Cardiac muscle cell (in vitro differentiated cells and primary cell): ENCODE data around the gene TMA7. TPM values are rescaled to one million over a fixed set of nuclear protein-coding genes. Genes with fewer than 3 reads are reported as not detected.
A peak's percentile ranks its signal among the peaks of the same experiment; 100 is the strongest.

ENCODE experiments used
- DNase-seq, 2 donors: peaks; one replicate each; pipeline versions ENCODE4 v3.0.0 to v3.0.0-alpha.2; 2010 to 2017; ENCODE audit warnings: low read depth in 1 of 2, low spot score in 1 of 2
- H3K27ac ChIP-seq: fragments of 200-600 bp; sonication (generic); 2 replicates; pipeline ENCODE4 v1.5.1; 2016
- H3K27me3 ChIP-seq: fragments of 200-600 bp; sonication (generic); 2 replicates; pipeline ENCODE4 v1.6.0; 2016; ENCODE audit warnings: control low read depth
- H3K36me3 ChIP-seq: fragments of 200-600 bp; sonication (generic); 2 replicates; pipeline ENCODE4 v1.5.1; 2016; ENCODE audit warnings: control low read depth
- H3K4me1 ChIP-seq: fragments of 200-600 bp; sonication (generic); 2 replicates; pipeline ENCODE4 v1.8.1; 2017; ENCODE audit warnings: low read depth, mild to moderate bottlenecking, mixed run types
- H3K4me3 ChIP-seq: fragments of 200-600 bp; sonication (generic); 2 replicates; pipeline ENCODE4 v1.5.1; 2016; ENCODE audit warnings: mild to moderate bottlenecking
- H3K9me3 ChIP-seq: fragments of 200-600 bp; sonication (generic); 2 replicates; pipeline ENCODE4 v1.5.1; 2017; ENCODE audit warnings: low read depth, mild to moderate bottlenecking, control low read depth
- polyA plus RNA-seq: library from polyadenylated mRNA; unstranded; fragments of >200 nt; fragmentation: Nextera tagmentation; extraction: Ambion mirVana; gene quantifications from 2 replicates; pipeline ENCODE4 v1.2.1, GENCODE V29; 2016
- total RNA-seq: library from RNA; depleted of rRNA; stranded (reverse); fragments of >200 nt; gene quantifications from 2 replicates; pipeline ENCODE4 v1.2.3, GENCODE V29; 2016
- TF ChIP-seq, protein P1 (sequence below): IDR thresholded peaks from 2 replicates; pipeline ENCODE4 v1.5.1; 2012; ENCODE audit warnings: low read depth, mild to moderate bottlenecking, low read length

The TMA7 gene
- total RNA-seq (172 and 395 TPM in 2 replicates), polyA plus RNA-seq (517 and 609 TPM in 2 replicates)

DNA sequence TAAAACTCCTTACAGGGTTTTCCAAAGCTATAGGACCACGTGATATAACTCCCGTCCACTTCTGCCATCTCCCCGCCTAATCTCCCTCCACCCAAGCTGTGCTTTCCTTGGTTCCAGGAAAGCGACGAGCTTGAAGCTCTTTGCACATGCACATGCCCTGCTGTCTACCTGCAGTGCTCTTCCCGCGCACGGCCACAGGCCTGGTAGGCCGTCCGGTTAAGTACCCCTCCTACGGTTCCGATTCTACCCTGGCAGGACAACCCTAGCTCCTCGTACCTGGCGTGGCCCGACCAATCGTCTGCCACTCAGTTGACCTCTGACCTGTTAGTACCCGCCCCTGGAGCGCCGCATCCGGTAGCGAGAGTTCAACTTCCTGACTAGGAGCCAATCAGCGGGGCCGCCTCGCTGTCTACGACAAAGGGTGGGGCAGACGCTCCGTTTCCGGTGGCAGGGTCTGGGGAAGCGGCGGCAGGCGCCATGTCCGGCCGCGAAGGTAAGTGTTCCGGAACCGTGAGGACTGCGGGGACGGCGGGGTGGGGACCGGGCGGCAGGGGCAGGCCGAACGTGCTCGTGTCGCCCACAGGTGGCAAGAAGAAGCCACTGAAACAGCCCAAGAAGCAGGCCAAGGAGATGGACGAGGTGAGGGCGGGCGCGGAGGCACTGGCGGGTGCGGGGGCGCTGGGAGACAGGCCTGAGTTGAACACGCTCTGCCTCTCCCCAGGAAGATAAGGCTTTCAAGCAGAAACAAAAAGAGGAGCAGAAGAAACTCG lies at the start of gene TMA7, which contains the start of gene CCDC51:
TSS of gene TMA7 (plus strand) at position 438 of the 770 bp plus-strand sequence. CDS start at position 478, 40 bp downstream.
TSS of gene CCDC51 (minus strand) at position 300 of the 770 bp plus-strand sequence. CDS start 4,991 bp downstream, outside the sequence.
- DNase-seq, result peak; percentile 96 to 98
- peak within 1 kb of the TSS; percentile 84 for H3K27ac ChIP-seq
- H3K9me3 ChIP-seq, result no peaks in the 10 kb centered on the region
- TF ChIP-seq, protein P1, sequence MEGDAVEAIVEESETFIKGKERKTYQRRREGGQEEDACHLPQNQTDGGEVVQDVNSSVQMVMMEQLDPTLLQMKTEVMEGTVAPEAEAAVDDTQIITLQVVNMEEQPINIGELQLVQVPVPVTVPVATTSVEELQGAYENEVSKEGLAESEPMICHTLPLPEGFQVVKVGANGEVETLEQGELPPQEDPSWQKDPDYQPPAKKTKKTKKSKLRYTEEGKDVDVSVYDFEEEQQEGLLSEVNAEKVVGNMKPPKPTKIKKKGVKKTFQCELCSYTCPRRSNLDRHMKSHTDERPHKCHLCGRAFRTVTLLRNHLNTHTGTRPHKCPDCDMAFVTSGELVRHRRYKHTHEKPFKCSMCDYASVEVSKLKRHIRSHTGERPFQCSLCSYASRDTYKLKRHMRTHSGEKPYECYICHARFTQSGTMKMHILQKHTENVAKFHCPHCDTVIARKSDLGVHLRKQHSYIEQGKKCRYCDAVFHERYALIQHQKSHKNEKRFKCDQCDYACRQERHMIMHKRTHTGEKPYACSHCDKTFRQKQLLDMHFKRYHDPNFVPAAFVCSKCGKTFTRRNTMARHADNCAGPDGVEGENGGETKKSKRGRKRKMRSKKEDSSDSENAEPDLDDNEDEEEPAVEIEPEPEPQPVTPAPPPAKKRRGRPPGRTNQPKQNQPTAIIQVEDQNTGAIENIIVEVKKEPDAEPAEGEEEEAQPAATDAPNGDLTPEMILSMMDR, result no peak
- H3K4me1 ChIP-seq, result peaks cover 9% of the 10 kb centered on the region
- H3K27me3 ChIP-seq, result no peaks in the 10 kb centered on the region
- H3K36me3 ChIP-seq, result peaks cover 3% of the 10 kb centered on the region
- H3K4me3 ChIP-seq, result peak within 1 kb of the TSS; percentile 73

DNA sequence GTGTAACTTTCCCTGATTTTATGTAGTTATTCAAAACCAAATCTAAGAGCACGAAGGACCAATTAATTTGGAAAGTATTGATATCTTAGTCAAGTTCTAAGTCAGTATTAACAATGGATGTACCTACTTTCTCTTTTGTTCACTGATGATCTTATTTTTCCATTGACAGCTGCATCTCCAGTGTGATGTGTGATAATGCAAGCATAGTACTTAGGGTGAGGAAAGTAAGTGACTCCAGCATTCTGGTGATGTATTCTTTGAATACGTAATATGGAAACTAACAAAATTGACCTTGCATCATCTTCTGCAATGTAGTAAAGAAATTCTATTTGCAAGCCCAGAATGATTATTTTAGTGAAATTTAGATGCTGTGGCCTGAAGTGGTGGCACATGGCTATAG lies 45.7 kb upstream of the TMA7 start:
- TF ChIP-seq, protein P1, result no peak
- no peaks in the 10 kb centered on the region for H3K27me3 ChIP-seq
- no peak overlapping the region for H3K27ac ChIP-seq
- H3K4me3 ChIP-seq, result no peak overlapping the region
- H3K4me1 ChIP-seq, result no peaks in the 10 kb centered on the region
- no peak for DNase-seq
- no peaks in the 10 kb centered on the region for H3K9me3 ChIP-seq
- H3K36me3 ChIP-seq, result no peaks in the 10 kb centered on the region

DNA sequence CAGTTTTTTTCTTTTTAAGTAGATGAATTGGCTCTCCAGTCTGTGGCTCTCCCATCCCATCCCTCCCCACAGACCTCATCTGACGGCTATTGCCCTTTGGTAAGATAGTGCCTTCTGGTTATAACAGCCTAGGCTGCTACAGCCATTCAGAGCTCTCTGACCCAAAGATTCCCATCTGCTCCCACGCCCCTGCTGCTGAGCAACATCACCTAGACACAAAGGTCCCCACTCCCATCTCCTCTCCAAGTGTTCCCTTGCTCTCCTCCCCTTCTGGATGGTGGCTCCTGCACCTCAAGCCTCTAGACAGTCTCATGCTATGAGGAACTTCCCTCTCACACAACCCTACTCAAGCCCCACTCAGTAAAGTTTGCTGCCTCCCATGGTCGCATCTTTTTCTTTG lies 44.3 kb upstream of the TMA7 start:
- no peaks in the 10 kb centered on the region for H3K9me3 ChIP-seq
- no peaks in the 10 kb centered on the region for H3K36me3 ChIP-seq
- DNase-seq, result no peak
- no peaks in the 10 kb centered on the region for H3K27me3 ChIP-seq
- TF ChIP-seq, protein P1, result no peak
- no peak overlapping the region for H3K4me3 ChIP-seq
- no peak overlapping the region for H3K27ac ChIP-seq
- no peaks in the 10 kb centered on the region for H3K4me1 ChIP-seq

DNA sequence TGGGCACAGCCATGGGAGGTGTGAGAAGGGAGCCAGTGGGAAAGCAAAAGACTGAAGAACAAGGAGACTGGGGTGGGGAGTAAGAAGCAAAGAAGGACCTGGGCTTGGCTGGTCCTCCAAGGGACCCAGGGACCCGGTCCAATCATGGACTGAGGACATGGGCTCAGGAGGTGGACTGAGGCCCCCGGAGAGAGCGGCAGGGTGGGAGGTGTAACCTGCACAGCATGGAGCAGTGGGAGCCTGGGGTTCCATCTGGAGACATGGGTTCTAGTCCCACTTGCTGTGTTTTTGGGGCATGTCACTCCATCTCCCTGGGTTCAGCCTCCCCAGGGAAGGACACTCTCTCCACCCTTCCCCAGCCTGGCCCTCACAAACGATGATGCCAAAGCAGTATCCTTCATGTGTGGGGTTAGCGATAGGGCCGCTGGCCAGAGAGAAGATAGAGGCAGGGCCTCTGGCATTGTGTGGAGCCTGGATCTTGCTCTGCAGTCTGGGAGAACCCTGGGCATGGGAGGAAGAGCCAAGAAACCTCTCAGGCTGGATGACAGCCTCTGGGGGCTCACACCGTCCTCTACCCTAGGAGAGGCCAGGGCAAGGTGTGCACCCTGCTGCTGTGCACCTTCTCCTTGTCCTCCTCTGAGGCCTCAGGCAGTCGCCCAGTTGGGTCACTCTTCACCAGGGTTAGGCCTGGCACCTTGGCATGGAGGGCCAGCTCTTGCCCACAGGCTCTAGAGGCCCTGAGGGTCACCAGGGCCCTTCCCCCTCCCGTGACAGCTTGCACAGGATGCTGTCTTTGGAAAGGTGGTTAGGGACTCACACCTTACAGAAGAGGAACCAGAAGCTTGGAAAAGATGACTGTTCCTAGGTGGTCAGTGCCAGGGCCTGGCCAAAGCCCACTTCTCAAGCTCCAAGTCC lies 42.0 kb upstream of the TMA7 start:
- no peak overlapping the region for H3K27ac ChIP-seq
- no peak for DNase-seq
- no peaks in the 10 kb centered on the region for H3K4me1 ChIP-seq
- no peaks in the 10 kb centered on the region for H3K27me3 ChIP-seq
- TF ChIP-seq, protein P1, result no peak
- H3K4me3 ChIP-seq, result no peak overlapping the region
- H3K36me3 ChIP-seq, result no peaks in the 10 kb centered on the region
- H3K9me3 ChIP-seq, result no peaks in the 10 kb centered on the region

DNA sequence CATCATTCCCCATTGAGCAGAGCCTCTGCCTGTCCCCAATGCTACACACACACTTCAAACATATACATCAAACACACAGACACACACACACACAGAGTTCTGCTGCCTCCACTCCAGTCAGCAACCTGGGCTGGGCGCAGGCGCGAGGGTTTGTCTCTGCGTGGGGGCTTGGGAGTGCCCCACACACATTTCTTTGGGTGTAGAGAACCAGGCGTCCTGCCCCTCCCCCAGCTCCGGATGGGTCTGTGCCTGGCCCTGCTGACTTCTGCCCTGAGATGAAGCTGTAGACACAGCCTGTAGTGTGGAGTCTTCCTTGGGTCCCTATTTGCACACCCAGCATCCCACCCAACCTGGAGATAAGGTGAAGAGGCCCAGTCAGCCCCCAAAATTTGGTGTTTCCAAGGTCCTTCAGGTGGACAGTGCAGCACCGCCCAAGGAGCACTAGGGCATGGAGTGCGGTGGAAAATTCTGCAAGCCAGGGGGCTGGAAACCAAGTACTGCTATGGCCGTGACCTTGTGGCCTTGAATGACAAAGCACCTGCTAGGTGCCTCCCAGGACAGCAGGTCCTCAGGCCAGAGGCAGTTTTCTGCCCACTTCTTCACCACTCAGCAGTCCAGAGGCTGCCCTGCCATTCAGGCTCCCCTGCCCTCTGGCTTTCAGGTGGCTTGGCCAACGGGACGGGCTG lies 41.2 kb upstream of the TMA7 start:
- TF ChIP-seq, protein P1, result no peak
- H3K36me3 ChIP-seq, result no peaks in the 10 kb centered on the region
- no peak overlapping the region for H3K27ac ChIP-seq
- DNase-seq, result no peak
- H3K27me3 ChIP-seq, result no peaks in the 10 kb centered on the region
- H3K4me3 ChIP-seq, result no peak overlapping the region
- H3K4me1 ChIP-seq, result no peaks in the 10 kb centered on the region
- no peaks in the 10 kb centered on the region for H3K9me3 ChIP-seq
